ENCODE measurements around the gene TCAF1. TPM values are rescaled to one million over a fixed set of nuclear protein-coding genes. Genes with fewer than 3 reads are reported as not detected.

TCAF1 gene, protein sequence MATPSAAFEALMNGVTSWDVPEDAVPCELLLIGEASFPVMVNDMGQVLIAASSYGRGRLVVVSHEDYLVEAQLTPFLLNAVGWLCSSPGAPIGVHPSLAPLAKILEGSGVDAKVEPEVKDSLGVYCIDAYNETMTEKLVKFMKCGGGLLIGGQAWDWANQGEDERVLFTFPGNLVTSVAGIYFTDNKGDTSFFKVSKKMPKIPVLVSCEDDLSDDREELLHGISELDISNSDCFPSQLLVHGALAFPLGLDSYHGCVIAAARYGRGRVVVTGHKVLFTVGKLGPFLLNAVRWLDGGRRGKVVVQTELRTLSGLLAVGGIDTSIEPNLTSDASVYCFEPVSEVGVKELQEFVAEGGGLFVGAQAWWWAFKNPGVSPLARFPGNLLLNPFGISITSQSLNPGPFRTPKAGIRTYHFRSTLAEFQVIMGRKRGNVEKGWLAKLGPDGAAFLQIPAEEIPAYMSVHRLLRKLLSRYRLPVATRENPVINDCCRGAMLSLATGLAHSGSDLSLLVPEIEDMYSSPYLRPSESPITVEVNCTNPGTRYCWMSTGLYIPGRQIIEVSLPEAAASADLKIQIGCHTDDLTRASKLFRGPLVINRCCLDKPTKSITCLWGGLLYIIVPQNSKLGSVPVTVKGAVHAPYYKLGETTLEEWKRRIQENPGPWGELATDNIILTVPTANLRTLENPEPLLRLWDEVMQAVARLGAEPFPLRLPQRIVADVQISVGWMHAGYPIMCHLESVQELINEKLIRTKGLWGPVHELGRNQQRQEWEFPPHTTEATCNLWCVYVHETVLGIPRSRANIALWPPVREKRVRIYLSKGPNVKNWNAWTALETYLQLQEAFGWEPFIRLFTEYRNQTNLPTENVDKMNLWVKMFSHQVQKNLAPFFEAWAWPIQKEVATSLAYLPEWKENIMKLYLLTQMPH
- 67.7 TPM for total RNA-seq (ENCODE audit: insufficient read depth, low replicate concordance)

DNA sequence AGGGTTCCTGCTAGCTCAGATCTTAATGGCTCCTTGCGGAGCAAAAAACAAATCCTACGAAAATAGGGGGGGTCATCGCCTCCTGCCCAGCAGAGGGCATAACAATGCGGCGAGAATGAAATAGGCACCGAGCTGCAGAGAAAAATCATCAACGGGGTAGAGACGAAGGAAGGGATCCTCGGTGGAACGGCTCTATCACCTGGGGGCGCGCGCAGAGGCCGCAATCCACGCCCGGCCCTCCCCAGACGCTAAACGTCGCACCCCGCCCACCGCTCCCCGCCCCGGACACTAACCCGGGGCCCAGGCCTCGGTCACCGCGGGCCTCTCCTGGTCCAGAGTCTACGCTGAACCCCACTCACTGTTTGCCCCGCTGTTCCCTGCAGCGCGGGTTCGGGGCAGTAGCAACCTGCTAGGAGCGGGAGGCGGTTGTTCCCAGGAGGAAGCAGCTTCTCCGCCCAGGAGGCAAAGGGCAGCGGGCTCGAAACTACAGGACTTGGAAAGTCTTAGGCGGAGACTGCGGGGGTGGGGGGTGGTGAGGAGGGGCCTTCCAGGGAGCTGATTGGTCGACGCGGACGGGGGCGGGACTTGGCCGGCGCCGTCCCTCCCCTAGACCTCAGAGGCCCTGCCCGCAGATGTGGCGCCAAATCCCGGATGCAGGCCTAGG, at the start of gene TCAF1:
Gene TCAF1 (minus strand): TSS at position 509 of the 664 bp plus-strand sequence. CDS start 25,568 bp downstream, outside the sequence.
- DNase-seq (ENCODE audit: low spot score), result peak; percentile 98

DNA sequence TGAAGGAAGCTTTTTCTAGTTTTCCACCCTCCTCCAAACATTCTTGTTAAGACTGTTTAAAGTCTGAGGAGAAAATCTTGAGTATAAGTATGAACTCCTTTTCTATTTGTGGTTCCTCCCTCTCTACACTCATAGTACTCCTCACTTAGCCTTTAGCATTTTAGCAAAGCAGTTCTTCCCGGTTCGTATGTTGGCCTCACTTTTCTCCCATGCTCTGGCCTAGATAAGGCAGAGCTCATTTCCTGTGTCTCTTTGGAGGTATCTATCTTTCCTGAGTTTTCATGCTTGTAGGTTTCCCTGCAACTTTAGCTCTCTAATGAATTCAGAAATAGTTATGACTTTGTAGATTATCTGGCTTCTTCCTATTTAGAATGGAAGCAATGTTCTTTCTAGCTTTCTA, 46.8 kb upstream of the TCAF1 start:
- no peak for DNase-seq (ENCODE audit: low spot score)

DNA sequence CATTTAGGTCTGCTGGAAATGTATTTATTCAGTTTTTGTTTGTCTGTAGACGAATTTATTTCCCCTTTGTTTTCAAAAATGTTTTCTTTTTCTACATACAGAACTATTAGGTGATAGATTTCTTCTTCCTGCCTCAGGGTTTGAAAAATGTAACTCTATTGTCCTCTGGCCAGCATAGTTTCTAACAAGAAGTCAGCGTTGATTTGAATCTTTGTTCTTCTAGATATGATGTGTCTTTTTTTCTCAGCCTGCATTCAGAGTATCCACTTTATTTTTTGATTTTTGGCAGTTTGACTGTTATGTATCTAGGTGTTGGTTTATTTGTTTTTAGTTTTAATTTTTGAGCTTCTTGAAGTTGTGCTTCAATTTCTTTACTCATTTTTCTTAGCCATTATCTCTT, 45.1 kb upstream of the TCAF1 start:
- DNase-seq (ENCODE audit: low spot score), result no peak

DNA sequence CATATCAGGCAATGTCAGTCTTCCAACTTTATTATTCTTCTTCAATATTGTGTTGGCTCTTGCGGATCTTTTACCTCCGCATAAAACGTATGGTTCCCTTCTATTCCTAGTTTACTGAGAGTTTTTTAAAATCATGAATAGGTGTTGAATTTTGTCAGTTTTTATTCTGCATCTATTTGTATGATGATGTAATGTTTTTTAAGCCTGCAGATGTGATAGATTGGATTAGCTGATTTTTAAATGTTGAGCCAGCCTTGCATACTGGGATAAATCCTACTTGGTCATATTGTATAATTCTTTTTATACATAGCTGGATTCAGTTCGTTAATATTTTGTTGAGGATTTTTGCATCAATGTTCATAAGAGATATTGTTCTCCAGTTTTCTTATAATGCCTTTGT, 43.4 kb upstream of the TCAF1 start:
- DNase-seq (ENCODE audit: low spot score), result no peak

DNA sequence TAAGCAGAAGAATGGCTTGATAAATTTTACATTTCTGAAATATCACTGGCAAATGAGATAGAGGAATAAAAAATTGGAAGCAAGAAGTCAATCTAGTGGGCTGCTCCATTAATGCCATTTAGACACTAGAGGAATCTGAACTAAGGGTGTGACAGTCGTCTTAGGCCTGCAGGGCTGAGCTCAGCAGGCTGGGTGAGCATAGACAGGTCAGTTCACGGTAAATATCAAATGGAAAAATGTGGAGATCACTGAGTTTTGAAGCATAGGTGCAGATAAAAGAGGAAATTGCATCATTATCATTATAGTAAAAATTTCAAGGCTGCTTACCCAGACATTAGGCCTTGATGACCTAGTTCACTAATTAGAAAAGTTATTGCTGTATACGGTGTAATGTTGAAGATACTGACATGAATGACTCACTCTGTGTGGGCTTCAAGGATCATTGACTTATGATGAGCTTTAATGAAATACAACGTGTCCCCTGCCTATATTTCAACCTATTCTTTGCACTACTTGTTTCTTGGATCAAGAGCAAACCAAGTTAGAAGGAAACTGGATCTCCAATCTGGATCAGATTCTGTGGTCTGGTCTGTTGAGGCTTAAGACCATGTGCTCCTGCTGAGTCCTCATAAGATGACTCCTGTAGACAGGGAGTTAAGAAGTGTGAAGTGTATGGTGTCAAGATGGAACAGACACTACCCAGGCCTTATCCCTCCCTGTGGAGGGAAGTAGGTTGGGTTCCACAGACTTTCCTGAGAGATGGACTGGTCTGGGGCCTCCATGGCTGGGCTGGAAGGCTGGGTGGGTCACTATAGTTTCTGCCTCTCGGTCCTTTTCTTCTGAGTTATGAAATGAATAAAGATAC, 36.6 kb upstream of the TCAF1 start:
- DNase-seq (ENCODE audit: low spot score), result no peak

DNA sequence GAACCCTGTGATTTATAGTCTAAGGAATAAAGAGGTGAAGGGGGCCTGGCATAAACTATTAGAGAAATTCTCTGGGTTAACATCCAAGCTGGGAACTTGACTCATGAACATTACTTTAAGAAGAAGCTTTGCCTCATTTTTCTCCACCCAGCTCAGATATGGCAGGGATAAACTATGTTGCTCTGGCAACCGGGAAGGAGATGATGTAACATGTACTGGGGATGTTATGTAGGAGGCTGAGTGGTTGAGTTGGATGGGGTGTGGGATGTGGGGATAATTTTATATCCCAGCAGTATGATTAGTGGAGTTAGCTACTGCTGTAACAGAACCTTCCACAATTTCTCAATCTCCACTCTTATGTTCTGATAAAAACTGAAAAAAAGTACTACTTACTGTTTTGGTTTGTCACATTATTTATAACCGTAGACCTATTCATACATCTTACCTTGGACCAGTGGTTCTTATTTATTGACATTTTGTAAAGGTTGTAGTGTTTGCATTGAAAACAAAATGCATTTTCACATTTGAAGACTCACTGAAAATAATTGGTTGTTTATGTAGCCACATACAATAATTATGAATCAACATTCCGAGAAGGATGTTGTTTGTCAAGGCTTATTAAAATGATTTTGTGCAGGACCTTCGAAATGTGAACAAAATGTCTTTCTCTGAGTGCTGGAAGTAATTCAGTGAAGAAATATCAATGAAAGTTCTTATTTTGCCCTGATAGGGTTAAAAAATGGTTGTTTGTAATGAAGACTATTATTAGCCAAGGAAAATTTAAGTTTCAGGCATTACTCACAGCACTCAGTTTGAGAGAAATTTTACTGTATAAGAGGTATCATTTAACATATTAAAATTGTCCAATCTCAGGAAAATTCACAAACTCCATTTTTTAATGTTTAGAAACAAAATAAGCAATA, 34.4 kb upstream of the TCAF1 start:
- peak; percentile 95 for DNase-seq (ENCODE audit: low spot score)

DNA sequence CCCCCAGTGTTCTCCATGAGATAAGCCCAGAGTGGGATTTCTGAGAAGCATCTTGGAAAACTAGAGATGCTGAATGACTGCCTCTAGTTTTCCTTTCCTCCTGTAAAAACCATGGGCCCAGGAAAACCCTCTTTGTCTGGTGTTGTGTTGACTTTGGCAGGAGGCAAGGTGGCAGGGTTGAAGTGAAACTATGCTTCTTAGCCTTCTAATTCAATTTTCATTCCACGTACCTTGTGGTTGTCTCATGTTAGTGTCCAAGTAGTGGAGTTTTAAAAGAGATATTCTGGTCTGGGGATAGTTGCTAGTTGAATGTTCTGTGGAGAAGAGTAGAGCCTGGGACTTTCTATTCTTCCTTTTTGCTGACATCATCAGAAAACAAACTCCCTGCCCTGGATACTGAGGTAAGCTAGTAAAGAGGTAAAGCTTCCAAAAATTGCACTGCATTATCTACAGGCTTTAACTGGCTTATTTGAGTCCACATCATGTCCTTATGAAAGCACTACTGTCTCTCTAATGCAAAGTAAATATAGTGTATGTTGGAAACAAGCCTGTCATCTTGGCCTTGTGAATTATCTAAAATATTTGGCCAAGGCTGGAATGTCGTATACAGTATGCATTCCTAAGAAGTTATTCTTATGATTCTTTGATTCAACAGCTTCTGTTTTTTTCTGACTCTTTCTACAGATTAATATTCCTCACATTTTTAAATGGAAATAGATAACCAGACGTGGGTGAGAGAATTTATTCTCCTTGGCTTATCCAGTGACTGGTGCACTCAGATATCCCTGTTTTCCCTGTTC, 32.8 kb upstream of the TCAF1 start, which contains the start of gene OR2F2:
Gene OR2F2 (plus strand): TSS at position 708 of the 800 bp plus-strand sequence. CDS start 0 bp downstream, at position 708.
- peak; percentile 85 for DNase-seq (ENCODE audit: low spot score)

DNA sequence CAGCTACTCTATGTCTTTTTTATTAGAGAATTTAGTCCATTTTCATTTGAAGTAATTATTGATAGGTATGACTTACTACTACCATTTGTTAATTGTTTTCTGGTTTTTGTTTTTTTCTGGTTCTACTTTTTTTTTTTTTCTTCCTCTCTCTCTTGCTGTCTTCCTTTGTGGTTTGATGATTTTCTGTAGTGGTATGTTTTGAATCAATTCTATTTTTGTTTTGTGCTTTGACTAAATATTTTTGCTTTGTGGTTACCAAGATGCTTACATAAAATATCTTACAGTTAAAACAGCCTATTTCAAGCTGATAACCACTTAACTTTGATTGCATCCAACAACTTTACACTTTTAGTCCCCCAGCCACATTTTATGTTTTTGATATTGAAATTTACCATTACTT, 29.8 kb upstream of the TCAF1 start:
- no peak for DNase-seq (ENCODE audit: low spot score)

DNA sequence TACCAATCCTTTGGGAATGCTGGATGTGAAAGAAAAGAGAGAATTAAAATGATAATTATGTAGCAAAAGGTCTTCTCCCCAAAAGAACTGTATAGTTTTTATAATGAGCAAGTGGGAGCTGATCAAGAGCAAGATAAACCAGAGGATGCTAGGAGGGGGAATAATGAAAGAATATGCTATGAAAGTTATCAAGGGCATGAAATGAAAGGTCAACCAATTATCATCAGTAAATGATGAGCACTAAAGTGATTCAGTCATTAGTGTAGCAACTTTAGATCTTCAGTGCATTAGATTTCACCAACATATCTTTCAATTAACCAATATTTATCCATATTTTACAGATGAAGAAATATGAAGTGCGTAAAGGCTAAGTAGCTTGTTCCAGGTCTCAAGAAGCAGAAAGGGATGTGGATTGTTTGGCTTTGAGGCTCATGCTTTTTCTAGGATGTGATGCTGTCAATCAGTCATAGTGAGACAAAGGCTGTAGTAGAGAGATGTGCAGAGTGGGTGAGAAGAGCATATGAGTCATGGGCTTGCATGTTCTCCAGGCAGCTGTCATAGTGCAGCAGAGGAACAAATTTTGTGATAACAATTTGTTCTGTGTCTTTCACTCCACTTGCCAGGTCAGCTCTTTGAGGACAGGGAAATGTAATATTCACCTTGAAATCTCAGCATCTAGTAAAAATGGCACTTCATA, 27.4 kb upstream of the TCAF1 start:
- no peak for DNase-seq (ENCODE audit: low spot score)

DNA sequence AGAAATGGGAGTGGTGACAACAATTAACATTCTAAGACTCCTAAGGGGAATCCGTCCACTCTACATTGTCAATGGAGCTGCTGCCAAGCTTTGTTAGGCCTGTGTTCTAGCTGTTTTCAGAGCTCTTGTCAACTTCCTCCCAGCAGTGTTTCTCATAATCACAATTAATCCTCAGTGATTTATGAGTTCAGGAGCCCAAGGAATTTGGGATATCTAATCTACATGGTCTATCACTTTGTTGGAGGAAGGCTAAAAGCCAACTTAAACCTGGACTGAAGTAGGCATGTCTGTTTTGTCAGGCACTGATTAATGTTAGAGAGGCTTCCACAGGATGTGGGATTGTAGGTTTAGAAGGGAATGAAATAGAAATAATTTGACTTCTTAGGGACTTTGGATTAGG, 22.9 kb upstream of the TCAF1 start:
- DNase-seq (ENCODE audit: low spot score), result no peak

DNA sequence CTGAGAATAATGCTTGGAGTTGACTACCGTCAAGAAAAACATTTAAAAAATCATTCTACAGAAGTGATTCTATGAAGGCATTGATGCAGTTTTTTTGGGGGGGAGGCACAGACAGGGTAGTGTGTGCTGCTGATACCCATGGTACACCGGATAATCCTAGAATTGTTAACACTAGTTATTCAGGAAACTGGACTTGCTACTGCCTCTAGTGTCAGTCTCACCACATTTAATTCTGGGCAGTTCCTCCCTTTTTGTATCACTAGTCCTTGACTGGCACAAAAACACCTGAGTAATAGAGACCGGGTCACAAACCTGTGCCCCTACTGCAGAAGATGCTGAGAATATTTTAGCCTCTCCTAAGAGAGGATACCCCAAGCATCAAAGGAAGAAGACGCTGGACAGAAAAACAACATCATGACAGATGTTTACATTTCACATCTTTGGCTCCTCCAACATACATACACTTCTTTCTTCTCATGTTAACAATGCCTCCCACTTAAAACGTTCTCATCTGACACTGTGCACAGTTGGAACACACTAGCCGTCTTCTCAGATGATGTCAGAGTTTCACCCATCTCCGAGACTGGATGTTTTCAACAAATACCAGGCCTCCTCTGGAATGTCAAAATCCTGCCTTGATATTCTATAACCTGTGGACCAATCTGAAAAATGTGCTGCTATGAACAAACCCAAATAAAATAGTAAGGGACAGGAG, 13.1 kb upstream of the TCAF1 start:
- no peak for DNase-seq (ENCODE audit: low spot score)

DNA sequence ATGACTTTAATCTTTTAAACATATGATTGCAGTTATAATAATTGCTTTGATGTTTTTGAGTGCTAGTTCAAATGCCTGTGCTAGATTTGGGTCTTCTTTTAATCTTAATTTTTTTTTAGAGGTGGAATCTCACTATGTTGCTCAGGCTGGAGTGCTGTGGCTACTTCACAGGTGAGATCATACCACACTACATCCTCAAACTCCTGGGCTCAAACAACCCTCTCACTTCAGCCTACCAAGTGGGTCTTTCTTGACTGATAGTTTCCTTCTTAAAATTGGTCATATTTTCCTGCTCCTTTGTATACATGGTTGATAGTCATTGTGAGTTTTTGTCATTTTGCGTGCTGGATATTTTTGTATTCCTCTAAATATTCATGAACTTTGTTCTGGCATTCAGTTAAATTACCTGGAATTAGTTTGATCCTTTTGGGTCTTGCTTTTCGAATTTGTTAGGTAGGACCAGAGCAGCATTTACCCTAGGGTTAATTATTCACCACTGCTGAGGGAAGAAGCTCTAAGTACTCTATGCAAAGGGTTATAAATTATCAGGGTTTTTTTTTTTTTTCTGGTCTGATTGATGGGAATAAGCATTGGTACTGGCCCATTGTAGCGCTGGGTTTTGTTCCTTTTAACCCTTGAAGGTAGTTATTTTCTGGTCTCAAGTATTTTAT, 12.1 kb upstream of the TCAF1 start:
- no peak for DNase-seq (ENCODE audit: low spot score)

DNA sequence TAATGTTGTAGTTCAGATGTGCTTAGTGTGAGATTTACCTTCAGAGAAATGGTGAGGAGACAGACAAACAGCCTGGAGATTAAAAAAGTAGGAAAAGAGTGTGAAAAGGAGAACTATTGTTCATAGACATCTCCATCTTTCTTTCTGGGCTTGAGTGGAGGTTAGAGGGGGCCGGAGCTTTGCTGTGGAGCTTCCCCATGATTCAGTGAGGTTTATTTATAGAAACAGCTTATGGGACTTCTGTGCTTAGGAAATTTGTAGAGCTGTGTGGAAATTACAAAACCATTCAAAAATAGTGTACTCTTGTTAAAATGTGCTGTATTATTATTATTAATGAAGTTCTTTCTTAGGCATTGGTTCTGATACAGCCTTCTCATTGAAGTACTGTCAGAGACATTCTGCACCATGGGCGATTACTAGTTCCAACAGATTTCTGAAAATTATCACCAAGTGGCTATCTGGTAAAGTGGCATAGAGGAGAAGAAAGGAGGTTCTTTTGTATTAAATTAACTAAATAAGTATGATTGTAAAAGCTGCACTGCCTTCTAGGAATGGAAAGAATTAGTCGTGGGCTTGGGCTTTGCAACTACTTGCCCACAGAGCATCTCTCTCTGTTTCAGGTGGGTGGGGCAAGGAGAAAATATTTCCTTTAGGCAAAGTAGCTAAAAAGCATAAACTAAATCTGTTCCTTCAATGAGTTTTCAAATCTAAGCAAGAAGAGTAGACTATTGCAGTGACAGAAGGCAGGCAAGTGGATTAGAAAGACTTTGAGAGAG, 8.7 kb upstream of the TCAF1 start:
- DNase-seq (ENCODE audit: low spot score), result peak; percentile 62

DNA sequence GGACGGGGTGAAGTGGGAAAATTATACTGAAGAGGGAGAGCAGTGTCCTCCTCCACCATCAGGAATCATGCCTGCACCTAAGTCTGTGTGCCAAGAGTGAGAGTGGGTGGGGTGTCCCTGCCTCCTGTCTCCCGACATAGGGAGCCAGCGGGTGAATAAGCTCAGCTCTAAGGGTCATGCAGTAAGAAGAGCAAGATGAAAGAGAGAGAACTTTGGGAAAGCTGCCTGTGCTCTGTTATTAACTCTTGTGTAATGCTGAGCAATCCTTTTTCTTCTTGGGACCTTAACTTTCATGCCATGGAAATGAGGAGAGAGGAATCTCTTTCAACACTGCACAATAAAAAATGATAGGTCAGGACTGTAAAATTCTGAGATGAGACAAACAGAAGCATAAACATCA, 7.9 kb upstream of the TCAF1 start:
- no peak for DNase-seq (ENCODE audit: low spot score)

DNA sequence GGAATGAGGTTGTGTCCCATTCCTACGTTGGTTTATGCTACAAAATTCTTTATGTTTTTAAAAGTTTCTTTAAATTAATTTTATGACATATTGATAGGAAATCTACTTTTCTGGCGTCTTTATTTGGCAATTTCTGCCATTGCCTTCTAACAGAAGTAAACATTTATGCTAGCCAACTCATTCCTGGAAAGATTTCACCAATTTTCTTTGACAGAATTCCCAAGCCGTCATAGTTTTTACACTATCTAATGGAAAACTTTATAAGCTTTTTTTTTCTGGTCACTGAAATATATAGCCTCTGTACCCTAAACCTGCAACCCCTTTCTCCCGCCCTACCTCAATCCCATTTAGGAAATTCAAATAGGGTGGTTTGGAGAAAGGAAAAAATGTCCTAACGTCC, 6.1 kb upstream of the TCAF1 start:
- DNase-seq (ENCODE audit: low spot score), result no peak

DNA sequence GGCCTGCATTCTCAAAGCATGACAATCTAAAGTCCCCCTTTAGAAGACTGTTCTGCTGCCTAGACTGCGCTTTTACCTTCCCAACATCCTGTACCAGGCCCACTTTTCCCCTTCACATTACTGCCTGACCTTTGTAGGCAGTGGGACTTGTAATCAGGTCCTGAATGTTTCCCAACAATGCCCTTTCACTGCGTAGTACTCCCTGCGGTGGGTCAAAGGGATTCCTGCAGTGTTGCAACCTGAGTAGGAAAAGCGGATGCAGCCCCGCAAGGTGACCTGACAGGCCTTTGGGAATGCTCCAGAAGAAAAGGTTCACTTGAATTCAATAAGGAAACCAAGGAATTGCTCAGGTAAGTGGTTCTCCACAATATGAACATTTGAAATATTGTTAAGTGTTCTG, 4.9 kb upstream of the TCAF1 start:
- DNase-seq (ENCODE audit: low spot score), result no peak

Measured in umbilical cord (tissue), 2 donors.